ENCODE results near the gene GPR119.

DNA sequence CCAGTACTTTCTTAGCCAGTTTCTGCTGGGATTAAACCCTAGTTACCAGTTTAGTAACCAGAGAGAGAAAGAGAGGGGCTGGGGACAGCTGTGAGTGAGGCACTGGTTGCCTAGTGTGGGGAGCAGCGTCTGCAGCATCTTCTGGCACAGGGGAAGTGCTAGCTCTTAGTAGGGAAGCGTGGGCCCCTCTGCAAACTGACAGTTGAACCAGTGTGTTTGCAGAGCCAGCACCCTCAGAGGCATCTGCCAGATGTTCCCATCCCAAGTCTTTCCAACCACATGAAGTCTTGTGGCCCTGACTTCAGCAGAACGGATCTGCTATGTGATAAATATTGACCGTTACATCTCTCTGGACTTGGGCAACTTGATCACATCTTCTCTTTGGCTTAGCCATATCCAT, 31.3 kb upstream of the GPR119 start:
- TF ChIP-seq EZH2phosphoT487 (IDR thresholded peaks at IDR 0.05; ENCODE audit: low read depth, severe bottlenecking, unreplicated experiment) (no peak), EZH2 (IDR thresholded peaks at IDR 0.05; ENCODE audit: borderline replicate concordance) (no peak)
- TF ChIP-seq, protein P1, sequence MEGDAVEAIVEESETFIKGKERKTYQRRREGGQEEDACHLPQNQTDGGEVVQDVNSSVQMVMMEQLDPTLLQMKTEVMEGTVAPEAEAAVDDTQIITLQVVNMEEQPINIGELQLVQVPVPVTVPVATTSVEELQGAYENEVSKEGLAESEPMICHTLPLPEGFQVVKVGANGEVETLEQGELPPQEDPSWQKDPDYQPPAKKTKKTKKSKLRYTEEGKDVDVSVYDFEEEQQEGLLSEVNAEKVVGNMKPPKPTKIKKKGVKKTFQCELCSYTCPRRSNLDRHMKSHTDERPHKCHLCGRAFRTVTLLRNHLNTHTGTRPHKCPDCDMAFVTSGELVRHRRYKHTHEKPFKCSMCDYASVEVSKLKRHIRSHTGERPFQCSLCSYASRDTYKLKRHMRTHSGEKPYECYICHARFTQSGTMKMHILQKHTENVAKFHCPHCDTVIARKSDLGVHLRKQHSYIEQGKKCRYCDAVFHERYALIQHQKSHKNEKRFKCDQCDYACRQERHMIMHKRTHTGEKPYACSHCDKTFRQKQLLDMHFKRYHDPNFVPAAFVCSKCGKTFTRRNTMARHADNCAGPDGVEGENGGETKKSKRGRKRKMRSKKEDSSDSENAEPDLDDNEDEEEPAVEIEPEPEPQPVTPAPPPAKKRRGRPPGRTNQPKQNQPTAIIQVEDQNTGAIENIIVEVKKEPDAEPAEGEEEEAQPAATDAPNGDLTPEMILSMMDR (IDR thresholded peaks at IDR 0.05; ENCODE audit: poor library complexity): no peak
